ENCODE data around the gene PRR23C.

The PRR23C gene

DNA sequence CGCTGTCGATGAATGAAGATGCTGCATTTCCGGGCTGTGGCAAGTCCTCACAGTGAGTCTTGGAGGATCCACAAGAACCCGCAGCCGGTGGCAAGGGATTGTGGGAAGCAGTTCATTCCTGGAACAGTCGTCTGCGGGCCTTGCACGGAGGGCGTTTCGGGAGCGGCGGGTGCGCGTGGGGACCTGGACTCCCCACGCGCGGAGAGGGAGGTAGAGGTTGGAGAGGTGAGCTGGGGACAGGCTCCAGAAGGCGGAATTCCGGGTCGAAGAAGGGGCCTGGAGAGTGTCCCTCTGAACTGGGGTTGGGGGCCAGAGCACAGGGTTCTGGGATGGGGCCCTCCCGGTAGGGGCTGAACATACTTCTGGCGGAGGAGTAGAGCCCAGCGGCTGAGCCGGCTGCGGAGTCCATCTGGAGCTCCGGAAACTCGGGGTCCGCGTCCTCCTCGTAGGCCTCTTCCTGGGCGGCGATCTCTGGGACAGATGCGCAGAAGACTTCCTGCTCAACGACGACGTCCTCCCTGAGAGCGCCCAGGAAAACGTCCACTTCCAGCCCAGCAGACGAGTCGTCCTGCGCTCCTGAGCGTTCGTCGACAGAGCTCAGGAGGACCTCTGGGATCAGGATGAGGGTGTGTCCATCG lies 39.2 kb downstream of the PRR23C start:
- DNase-seq (ENCODE audit: low read depth in 2 of 3, low spot score in 2 of 3): no peak

- DNase-seq (ENCODE audit: low read depth in 2 of 3, low spot score in 2 of 3): no peak
These were observed 49.0 kb downstream of the PRR23C start for GRCh38 chr3:138995706-138996105.

Data from activated CD8-positive, alpha-beta memory T cell treated with anti-CD3 and anti-CD28 coated beads for 48 hours (primary cell).